ENCODE measurements around the gene SARS2.
"Not testable (repeated sequence)": the region's sequence is repeated elsewhere in the genome, so short reads cannot be mapped to it uniquely, and the experiment has no call there.

The SARS2 gene

GRCh38 chr19:38892841-38893240, 37.7 kb downstream of the SARS2 start:
- DNase-seq (ENCODE audit: low read depth) = no peak

GRCh38 chr19:38891771-38892170, 38.8 kb downstream of the SARS2 start:
- DNase-seq (ENCODE audit: low read depth) = no peak

GRCh38 chr19:38890686-38891085, 39.9 kb downstream of the SARS2 start:
- DNase-seq (ENCODE audit: low read depth) = no peak

GRCh38 chr19:38889803-38890202, 40.8 kb downstream of the SARS2 start:
- DNase-seq (ENCODE audit: low read depth) = no peak

- no peak for DNase-seq (ENCODE audit: low read depth)
Observed at GRCh38 chr19:38888876-38889275, 41.7 kb downstream of the SARS2 start.

GRCh38 chr19:38884691-38885090, 45.9 kb downstream of the SARS2 start:
- not testable (repeated sequence) for DNase-seq (ENCODE audit: low read depth)

- DNase-seq (ENCODE audit: low read depth) = no peak
Observed at GRCh38 chr19:38883286-38883685, 47.3 kb downstream of the SARS2 start.

- DNase-seq (ENCODE audit: low read depth) = no peak
Observed at GRCh38 chr19:38880882-38881609, 49.5 kb downstream of the SARS2 start.

- no peak for DNase-seq (ENCODE audit: low read depth)
Observed at GRCh38 chr19:38880076-38880881, 50.3 kb downstream of the SARS2 start.

- no peak for DNase-seq (ENCODE audit: low read depth)
Observed at GRCh38 chr19:38879400-38879751, 51.2 kb downstream of the SARS2 start.

- DNase-seq (ENCODE audit: low read depth) = no peak
Observed at GRCh38 chr19:38878575-38879399, 51.8 kb downstream of the SARS2 start.

GRCh38 chr19:38877781-38878574, 52.6 kb downstream of the SARS2 start, which contains the start of gene RINL:
Gene RINL (minus strand): TSS chr19:38878275. CDS start chr19:38876742, 1,533 bp downstream.
- no peak for DNase-seq (ENCODE audit: low read depth)

GRCh38 chr19:38875656-38876395, 54.7 kb downstream of the SARS2 start:
- DNase-seq (ENCODE audit: low read depth) = no peak

GRCh38 chr19:38873400-38873799, 57.2 kb downstream of the SARS2 start:
- not testable (repeated sequence) for DNase-seq (ENCODE audit: low read depth)

GRCh38 chr19:38870612-38871011, 60.0 kb downstream of the SARS2 start:
- no peak for DNase-seq (ENCODE audit: low read depth)

- DNase-seq (ENCODE audit: low read depth) = peak; percentile 79
Observed at GRCh38 chr19:38869836-38870607, 60.5 kb downstream of the SARS2 start.

GRCh38 chr19:38869160-38869835, 61.3 kb downstream of the SARS2 start:
- no peak for DNase-seq (ENCODE audit: low read depth)

- DNase-seq (ENCODE audit: low read depth) = no peak
Observed at GRCh38 chr19:38868551-38868950, 62.0 kb downstream of the SARS2 start.

GRCh38 chr19:38867171-38867780, 63.3 kb downstream of the SARS2 start:
- no peak for DNase-seq (ENCODE audit: low read depth)
